EH (cell line): ENCODE measurements around the gene CRABP2.

Source experiments
- DNase-seq: peaks from one replicate; pipeline ENCODE4 v3.0.0-alpha.2; 2015; ENCODE audit warnings: low read depth

The CRABP2 gene

GRCh38 chr1:156708218-156708661 is 2.9 kb upstream of the CRABP2 start:
- no peak for DNase-seq

- DNase-seq: peak; percentile 72
These were observed 2.2 kb upstream of the CRABP2 start for GRCh38 chr1:156707417-156708217.

- DNase-seq: peak; percentile 84
These were observed 1.5 kb upstream of the CRABP2 start for GRCh38 chr1:156706657-156707416.

GRCh38 chr1:156705918-156706656 is 704 bp upstream of the CRABP2 start:
- DNase-seq: peak; percentile 61

GRCh38 chr1:156704930-156705320 is 458 bp downstream of the CRABP2 start:
- peak; percentile 74 for DNase-seq

- no peak for DNase-seq
These were observed 1.1 kb downstream of the CRABP2 start for GRCh38 chr1:156704166-156704711.

- DNase-seq: no peak
These were observed 1.6 kb downstream of the CRABP2 start for GRCh38 chr1:156703741-156704140.

- DNase-seq: no peak
These were observed 2.0 kb downstream of the CRABP2 start for GRCh38 chr1:156703336-156703735.

- no peak for DNase-seq
These were observed 4.4 kb downstream of the CRABP2 start for GRCh38 chr1:156700736-156701531.

GRCh38 chr1:156698995-156699394 is 6.4 kb downstream of the CRABP2 start:
- no peak for DNase-seq

GRCh38 chr1:156697481-156697880 is 7.9 kb downstream of the CRABP2 start:
- no peak for DNase-seq

GRCh38 chr1:156696755-156697154 is 8.6 kb downstream of the CRABP2 start:
- DNase-seq: no peak

- no peak for DNase-seq
These were observed 10.8 kb downstream of the CRABP2 start for GRCh38 chr1:156694690-156694962.

GRCh38 chr1:156693848-156694689 is 11.3 kb downstream of the CRABP2 start:
- DNase-seq: peak; percentile 27

GRCh38 chr1:156692925-156693847 is 12.2 kb downstream of the CRABP2 start:
- no peak for DNase-seq

- DNase-seq: no peak
These were observed 12.9 kb downstream of the CRABP2 start for GRCh38 chr1:156692441-156692924.

GRCh38 chr1:156691665-156692440 is 13.5 kb downstream of the CRABP2 start:
- DNase-seq: peak; percentile 39

- no peak for DNase-seq
These were observed 14.2 kb downstream of the CRABP2 start for GRCh38 chr1:156691191-156691590.

- DNase-seq: no peak
These were observed 14.7 kb downstream of the CRABP2 start for GRCh38 chr1:156690675-156691036.
